ENCODE results near the gene TGFBR1. TPM values are rescaled to one million over a fixed set of nuclear protein-coding genes. Genes with fewer than 3 reads are reported as not detected.

The TGFBR1 gene
- total and polyA plus RNA-seq, 2 experiments from 2014 or later: 41.7 to 79.4 TPM

DNA sequence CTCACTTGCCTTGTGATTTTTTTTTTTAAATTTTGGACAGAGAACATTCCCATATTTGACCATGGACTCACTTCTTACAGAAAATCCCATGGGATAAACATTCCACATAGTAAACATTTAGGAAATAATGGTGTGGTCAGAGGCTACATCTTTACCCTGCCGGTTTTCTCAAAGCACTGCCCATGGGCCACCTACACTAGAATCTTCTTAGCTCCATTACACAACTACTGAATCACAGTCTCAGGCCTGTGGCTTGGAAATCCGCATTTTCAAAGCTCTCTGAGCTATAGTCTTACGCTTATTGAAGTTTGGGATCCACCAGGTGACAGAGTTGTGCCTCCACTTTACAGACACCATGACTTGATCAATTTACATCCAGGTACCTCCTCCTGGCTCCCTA lies 77.4 kb downstream of the TGFBR1 start:
- Histone ChIP-seq H3K27me3 (no peaks in the 10 kb centered on the region), H3K4me2 (no peak overlapping the region), H3K4me1 (ENCODE audit: insufficient read depth) (peaks cover 5% of the 10 kb centered on the region), H3K36me3 (replicated peaks; ENCODE audit: insufficient read depth, low read depth) (no peaks in the 10 kb centered on the region), H3K9me2 (replicated peaks; ENCODE audit: insufficient read depth) (no peaks in the 10 kb centered on the region), H3K9me3 (ENCODE audit: low read depth) (no peaks in the 10 kb centered on the region), H3K4me3 (no peak overlapping the region), H3K27ac (no peak overlapping the region), H3K79me2 (no peaks in the 10 kb centered on the region), H4K20me1 (ENCODE audit: insufficient read depth, poor library complexity, severe bottlenecking) (no peaks in the 10 kb centered on the region), H2AFZ (no peak overlapping the region)
- DNase-seq (ENCODE audit: low spot score): no peak
- 95% methylated on average over 3 of the region's 3 CpGs for WGBS (ENCODE audit: low lambda C conversion rate, missing lambda C conversion rate)
- TF ChIP-seq, protein P1, sequence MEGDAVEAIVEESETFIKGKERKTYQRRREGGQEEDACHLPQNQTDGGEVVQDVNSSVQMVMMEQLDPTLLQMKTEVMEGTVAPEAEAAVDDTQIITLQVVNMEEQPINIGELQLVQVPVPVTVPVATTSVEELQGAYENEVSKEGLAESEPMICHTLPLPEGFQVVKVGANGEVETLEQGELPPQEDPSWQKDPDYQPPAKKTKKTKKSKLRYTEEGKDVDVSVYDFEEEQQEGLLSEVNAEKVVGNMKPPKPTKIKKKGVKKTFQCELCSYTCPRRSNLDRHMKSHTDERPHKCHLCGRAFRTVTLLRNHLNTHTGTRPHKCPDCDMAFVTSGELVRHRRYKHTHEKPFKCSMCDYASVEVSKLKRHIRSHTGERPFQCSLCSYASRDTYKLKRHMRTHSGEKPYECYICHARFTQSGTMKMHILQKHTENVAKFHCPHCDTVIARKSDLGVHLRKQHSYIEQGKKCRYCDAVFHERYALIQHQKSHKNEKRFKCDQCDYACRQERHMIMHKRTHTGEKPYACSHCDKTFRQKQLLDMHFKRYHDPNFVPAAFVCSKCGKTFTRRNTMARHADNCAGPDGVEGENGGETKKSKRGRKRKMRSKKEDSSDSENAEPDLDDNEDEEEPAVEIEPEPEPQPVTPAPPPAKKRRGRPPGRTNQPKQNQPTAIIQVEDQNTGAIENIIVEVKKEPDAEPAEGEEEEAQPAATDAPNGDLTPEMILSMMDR (IDR thresholded peaks at IDR 0.05; ENCODE audit: poor library complexity): no peak
- TF ChIP-seq EZH2 (IDR thresholded peaks at IDR 0.05; ENCODE audit: borderline replicate concordance): no peak
- TF ChIP-seq EZH2phosphoT487 (IDR thresholded peaks at IDR 0.05; ENCODE audit: low read depth, severe bottlenecking, unreplicated experiment): no peak

DNA sequence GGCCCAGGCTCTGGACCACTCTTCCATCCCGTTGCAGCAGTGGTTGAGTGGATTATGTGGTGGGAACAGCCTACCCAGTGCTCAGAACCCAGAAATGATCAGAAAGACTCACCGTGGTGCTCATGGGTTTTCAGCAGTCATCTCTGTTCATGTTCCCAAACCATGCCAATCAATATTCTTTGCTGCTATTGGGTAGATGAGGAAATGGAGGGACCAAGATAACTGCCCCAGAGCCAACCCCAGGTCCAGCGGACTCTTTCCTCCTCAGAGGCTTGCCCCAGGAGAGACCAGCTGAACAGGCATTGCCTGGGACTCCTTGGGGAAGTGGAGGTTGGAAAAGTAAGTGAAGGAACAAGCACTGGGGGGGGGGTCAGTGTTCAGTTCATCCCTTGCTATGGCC lies 78.7 kb downstream of the TGFBR1 start:
- Histone ChIP-seq H3K9me2 (replicated peaks; ENCODE audit: insufficient read depth) (no peaks in the 10 kb centered on the region), H3K4me2 (no peak overlapping the region), H3K9me3 (ENCODE audit: low read depth) (no peaks in the 10 kb centered on the region), H3K27ac (no peak overlapping the region), H2AFZ (no peak overlapping the region), H3K36me3 (replicated peaks; ENCODE audit: insufficient read depth, low read depth) (no peaks in the 10 kb centered on the region), H3K27me3 (peaks cover 3% of the 10 kb centered on the region), H3K79me2 (no peaks in the 10 kb centered on the region), H3K4me1 (ENCODE audit: insufficient read depth) (peaks cover 5% of the 10 kb centered on the region), H4K20me1 (ENCODE audit: insufficient read depth, poor library complexity, severe bottlenecking) (no peaks in the 10 kb centered on the region), H3K4me3 (no peak overlapping the region)
- WGBS (ENCODE audit: low lambda C conversion rate, missing lambda C conversion rate): 79% methylated on average over 3 of the region's 3 CpGs
- TF ChIP-seq EZH2 (IDR thresholded peaks at IDR 0.05; ENCODE audit: borderline replicate concordance): no peak
- no peak for TF ChIP-seq EZH2phosphoT487 (IDR thresholded peaks at IDR 0.05; ENCODE audit: low read depth, severe bottlenecking, unreplicated experiment)
- TF ChIP-seq, protein P1 (IDR thresholded peaks at IDR 0.05; ENCODE audit: poor library complexity): no peak
- DNase-seq (ENCODE audit: low spot score): no peak

DNA sequence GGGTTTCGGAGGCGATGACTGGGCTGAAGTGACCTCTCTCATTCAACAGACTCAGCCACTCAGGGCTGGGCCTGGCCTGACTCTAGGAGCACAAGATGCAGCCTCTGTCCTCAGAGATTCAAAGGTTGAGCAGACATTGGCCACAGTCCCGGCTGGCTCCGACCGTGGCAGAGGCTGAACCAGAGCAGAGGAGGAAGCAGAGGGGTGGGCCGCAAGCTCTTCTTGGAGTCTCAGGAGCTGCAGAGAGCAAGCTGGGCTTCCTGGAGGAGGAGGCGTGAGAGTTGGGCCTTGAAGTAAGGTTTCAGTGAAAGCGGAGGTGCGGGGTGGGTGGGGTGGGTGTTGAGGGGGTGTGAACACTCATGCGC lies 79.2 kb downstream of the TGFBR1 start:
- 84% methylated on average over 7 of the region's 10 CpGs for WGBS (ENCODE audit: low lambda C conversion rate, missing lambda C conversion rate)
- H4K20me1 ChIP-seq (ENCODE audit: insufficient read depth, poor library complexity, severe bottlenecking): no peaks in the 10 kb centered on the region
- H2AFZ ChIP-seq: no peak overlapping the region
- no peak overlapping the region for H3K27ac ChIP-seq
- peaks cover 8% of the 10 kb centered on the region for H3K27me3 ChIP-seq
- no peak for TF ChIP-seq EZH2phosphoT487 (IDR thresholded peaks at IDR 0.05; ENCODE audit: low read depth, severe bottlenecking, unreplicated experiment)
- no peak for TF ChIP-seq EZH2 (IDR thresholded peaks at IDR 0.05; ENCODE audit: borderline replicate concordance)
- TF ChIP-seq, protein P1 (IDR thresholded peaks at IDR 0.05; ENCODE audit: poor library complexity): no peak
- no peak overlapping the region for H3K4me3 ChIP-seq
- DNase-seq (ENCODE audit: low spot score): no peak
- H3K79me2 ChIP-seq: no peaks in the 10 kb centered on the region
- no peaks in the 10 kb centered on the region for H3K9me3 ChIP-seq (ENCODE audit: low read depth)
- no peaks in the 10 kb centered on the region for H3K36me3 ChIP-seq (replicated peaks; ENCODE audit: insufficient read depth, low read depth)
- no peak overlapping the region for H3K4me2 ChIP-seq
- no peaks in the 10 kb centered on the region for H3K9me2 ChIP-seq (replicated peaks; ENCODE audit: insufficient read depth)
- peaks cover 5% of the 10 kb centered on the region for H3K4me1 ChIP-seq (ENCODE audit: insufficient read depth)
